BLaER1 (cell line): ENCODE results near the gene CHCHD3.

Source experiments
- H3K27ac ChIP-seq: shearing (Covaris generic); formaldehyde crosslinking; 2 replicates; pipeline ENCODE4 v1.8.1; 2022
- H3K27me3 ChIP-seq: shearing (Covaris generic); formaldehyde crosslinking; 2 replicates; pipeline ENCODE4 v1.8.1; 2022
- H3K36me3 ChIP-seq: shearing (Covaris generic); formaldehyde crosslinking; 2 replicates; pipeline ENCODE4 v1.8.1; 2022
- H3K4me1 ChIP-seq: shearing (Covaris generic); formaldehyde crosslinking; 2 replicates; pipeline ENCODE4 v1.8.1; 2022
- H3K4me2 ChIP-seq: shearing (Covaris generic); formaldehyde crosslinking; 2 replicates; pipeline ENCODE4 v1.8.1; 2022
- H3K4me3 ChIP-seq: shearing (Covaris generic); formaldehyde crosslinking; 2 replicates; pipeline ENCODE4 v1.8.1; 2022
- H3K9ac ChIP-seq: shearing (Covaris generic); formaldehyde crosslinking; 2 replicates; pipeline ENCODE4 v1.8.1; 2022
- H3K9me3 ChIP-seq: shearing (Covaris generic); formaldehyde crosslinking; 2 replicates; pipeline ENCODE4 v1.8.1; 2022
- H4K20me1 ChIP-seq: shearing (Covaris generic); formaldehyde crosslinking; 2 replicates; pipeline ENCODE4 v1.8.1; 2022
- Cebpa-rat ChIP-seq: shearing (Covaris generic); IDR thresholded peaks from 2 replicates; pipeline ENCODE4 v1.8.1; 2022

The CHCHD3 gene

GRCh38 chr7:132944774-132945173 lies 137.1 kb downstream of the CHCHD3 start:
- H3K9me3 ChIP-seq: no peaks in the 10 kb centered on the region
- no peak overlapping the region for H3K27ac ChIP-seq
- H3K4me3 ChIP-seq: no peak overlapping the region
- H3K4me1 ChIP-seq: no peaks in the 10 kb centered on the region
- no peaks in the 10 kb centered on the region for H4K20me1 ChIP-seq
- TF ChIP-seq Cebpa-rat: no peak
- no peak overlapping the region for H3K4me2 ChIP-seq
- no peak overlapping the region for H3K9ac ChIP-seq
- H3K36me3 ChIP-seq: peaks cover 6% of the 10 kb centered on the region; the same call in 1 of the 2 replicates
- no peaks in the 10 kb centered on the region for H3K27me3 ChIP-seq

DNA sequence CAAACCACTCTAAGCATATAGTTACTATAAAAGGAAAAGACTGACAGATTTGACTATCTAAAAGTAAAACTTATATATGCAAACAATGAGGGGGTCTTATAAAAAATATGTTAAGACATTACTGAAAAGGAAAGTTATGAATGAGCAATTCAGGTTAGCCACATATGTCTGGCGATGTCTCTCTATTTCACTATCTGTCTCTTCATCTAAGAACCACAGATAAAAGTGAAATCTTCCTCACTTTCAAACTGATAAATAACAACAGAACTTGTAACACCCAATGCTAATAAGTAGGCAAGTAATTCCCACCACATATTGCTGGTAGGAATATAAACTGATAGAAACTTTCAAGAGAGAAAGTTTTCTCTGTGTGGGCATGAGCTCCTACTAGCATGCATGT lies 138.2 kb downstream of the CHCHD3 start:
- TF ChIP-seq Cebpa-rat: no peak

GRCh38 chr7:132942701-132943100 lies 139.2 kb downstream of the CHCHD3 start:
- Histone ChIP-seq H3K9me3 (no peaks in the 10 kb centered on the region), H4K20me1 (no peaks in the 10 kb centered on the region), H3K4me1 (no peaks in the 10 kb centered on the region), H3K4me2 (no peak overlapping the region), H3K36me3 (peaks cover 11% of the 10 kb centered on the region; the same call in 1 of the 2 replicates), H3K4me3 (no peak overlapping the region), H3K27me3 (no peaks in the 10 kb centered on the region), H3K27ac (no peak overlapping the region), H3K9ac (no peak overlapping the region)
- no peak for TF ChIP-seq Cebpa-rat

More for the DNA sequence above, 138.2 kb downstream of the CHCHD3 start:
- Histone ChIP-seq H3K4me3 (no peak overlapping the region), H3K27ac (no peak overlapping the region), H3K27me3 (no peaks in the 10 kb centered on the region), H3K9me3 (no peaks in the 10 kb centered on the region), H3K9ac (no peak overlapping the region), H4K20me1 (no peaks in the 10 kb centered on the region), H3K4me1 (no peaks in the 10 kb centered on the region), H3K36me3 (peaks cover 11% of the 10 kb centered on the region; the same call in 1 of the 2 replicates), H3K4me2 (no peak overlapping the region)

GRCh38 chr7:132941905-132942304 lies 140.0 kb downstream of the CHCHD3 start:
- Histone ChIP-seq H3K27ac (no peak overlapping the region), H3K27me3 (no peaks in the 10 kb centered on the region), H3K4me1 (no peaks in the 10 kb centered on the region), H4K20me1 (no peaks in the 10 kb centered on the region), H3K9me3 (no peaks in the 10 kb centered on the region), H3K4me2 (no peak overlapping the region), H3K9ac (no peak overlapping the region), H3K36me3 (peaks cover 11% of the 10 kb centered on the region; the same call in 1 of the 2 replicates), H3K4me3 (no peak overlapping the region)
- no peak for TF ChIP-seq Cebpa-rat

GRCh38 chr7:132941428-132941827 lies 140.5 kb downstream of the CHCHD3 start:
- no peaks in the 10 kb centered on the region for H4K20me1 ChIP-seq
- no peak for TF ChIP-seq Cebpa-rat
- peaks cover 11% of the 10 kb centered on the region; the same call in 1 of the 2 replicates for H3K36me3 ChIP-seq
- no peak overlapping the region for H3K27ac ChIP-seq
- no peaks in the 10 kb centered on the region for H3K9me3 ChIP-seq
- no peak overlapping the region for H3K4me3 ChIP-seq
- no peaks in the 10 kb centered on the region for H3K27me3 ChIP-seq
- no peak overlapping the region for H3K9ac ChIP-seq
- H3K4me2 ChIP-seq: no peak overlapping the region
- no peaks in the 10 kb centered on the region for H3K4me1 ChIP-seq

- Histone ChIP-seq H3K4me2 (no peak overlapping the region), H4K20me1 (no peaks in the 10 kb centered on the region), H3K27ac (no peak overlapping the region), H3K9me3 (peaks cover 8% of the 10 kb centered on the region), H3K36me3 (peaks cover 21% of the 10 kb centered on the region), H3K4me3 (no peak overlapping the region), H3K27me3 (no peaks in the 10 kb centered on the region), H3K4me1 (no peaks in the 10 kb centered on the region), H3K9ac (no peak overlapping the region)
- TF ChIP-seq Cebpa-rat: no peak
Observed at GRCh38 chr7:132940084-132940483, 141.8 kb downstream of the CHCHD3 start.

- Histone ChIP-seq H3K27me3 (no peaks in the 10 kb centered on the region), H3K4me2 (no peak overlapping the region), H3K36me3 (peaks cover 22% of the 10 kb centered on the region)
Observed at GRCh38 chr7:132939495-132939894, 142.4 kb downstream of the CHCHD3 start.

GRCh38 chr7:132937286-132937685 lies 144.6 kb downstream of the CHCHD3 start:
- no peak for TF ChIP-seq Cebpa-rat
- H3K36me3 ChIP-seq: peaks cover 27% of the 10 kb centered on the region
- no peak overlapping the region for H3K27ac ChIP-seq
- no peaks in the 10 kb centered on the region for H4K20me1 ChIP-seq
- peaks cover 8% of the 10 kb centered on the region for H3K9me3 ChIP-seq
- no peak overlapping the region for H3K4me2 ChIP-seq
- H3K27me3 ChIP-seq: no peaks in the 10 kb centered on the region
- peaks cover 11% of the 10 kb centered on the region; the same call in 1 of the 2 replicates for H3K4me1 ChIP-seq
- no peak overlapping the region for H3K4me3 ChIP-seq
- no peak overlapping the region for H3K9ac ChIP-seq

More at GRCh38 chr7:132939495-132939894, 142.4 kb downstream of the CHCHD3 start:
- H3K4me1 ChIP-seq: no peaks in the 10 kb centered on the region
- H3K9me3 ChIP-seq: peaks cover 8% of the 10 kb centered on the region
- no peak overlapping the region for H3K4me3 ChIP-seq
- no peak overlapping the region for H3K9ac ChIP-seq
- no peaks in the 10 kb centered on the region for H4K20me1 ChIP-seq
- no peak for TF ChIP-seq Cebpa-rat
- H3K27ac ChIP-seq: no peak overlapping the region

DNA sequence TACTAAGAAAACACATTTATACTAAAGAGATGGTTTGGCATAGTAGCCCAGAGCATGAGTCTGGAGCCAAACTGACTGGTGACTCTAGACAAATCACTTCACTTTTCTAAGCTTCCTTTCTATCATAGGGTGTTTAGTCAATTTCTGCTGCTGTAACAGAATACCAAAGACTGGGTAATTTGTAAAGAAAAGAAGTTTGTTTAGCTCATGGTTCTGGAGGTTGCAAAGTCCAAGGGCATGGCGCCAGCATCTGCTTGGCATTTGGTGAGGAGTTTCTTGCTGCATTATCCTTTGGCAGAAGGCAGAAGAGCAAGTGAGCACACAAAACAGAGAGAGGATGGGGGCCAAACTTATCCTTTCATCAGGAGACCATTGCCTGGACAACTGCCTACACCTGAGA lies 146.3 kb downstream of the CHCHD3 start:
- no peak overlapping the region for H3K9ac ChIP-seq
- H4K20me1 ChIP-seq: no peaks in the 10 kb centered on the region
- H3K36me3 ChIP-seq: peaks cover 21% of the 10 kb centered on the region; the same call in 1 of the 2 replicates
- H3K27ac ChIP-seq: no peak overlapping the region
- H3K9me3 ChIP-seq: peaks cover 8% of the 10 kb centered on the region
- no peak for TF ChIP-seq Cebpa-rat
- H3K27me3 ChIP-seq: no peaks in the 10 kb centered on the region
- peaks cover 12% of the 10 kb centered on the region; the same call in 1 of the 2 replicates for H3K4me1 ChIP-seq
- no peak overlapping the region for H3K4me3 ChIP-seq
- H3K4me2 ChIP-seq: no peak overlapping the region

DNA sequence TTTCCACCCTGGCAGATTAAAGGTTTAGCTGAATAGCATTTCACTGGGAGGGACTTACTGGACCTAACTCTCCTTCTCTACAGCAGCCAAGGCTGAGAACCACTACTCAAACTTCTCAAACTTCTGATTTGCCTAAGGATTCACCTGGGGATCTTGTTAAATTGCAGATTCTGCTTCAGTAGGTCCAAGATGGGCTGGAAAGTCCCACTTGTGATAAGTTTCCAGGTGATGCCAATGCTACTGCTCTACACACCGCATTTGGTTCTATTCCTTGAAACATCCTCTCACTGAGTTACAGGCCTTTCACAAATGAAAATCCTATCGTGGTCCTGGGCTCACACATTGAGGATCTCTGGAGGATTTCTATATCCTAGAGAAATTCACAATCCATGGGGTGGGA lies 147.9 kb downstream of the CHCHD3 start:
- Histone ChIP-seq H3K36me3 (peaks cover 18% of the 10 kb centered on the region; the same call in 1 of the 2 replicates), H3K4me3 (no peak overlapping the region), H3K27ac (no peak overlapping the region), H3K9ac (no peak overlapping the region), H3K9me3 (peaks cover 8% of the 10 kb centered on the region), H4K20me1 (no peaks in the 10 kb centered on the region), H3K4me2 (no peak overlapping the region), H3K4me1 (peaks cover 12% of the 10 kb centered on the region; the same call in 1 of the 2 replicates), H3K27me3 (no peaks in the 10 kb centered on the region)
- TF ChIP-seq Cebpa-rat: no peak

DNA sequence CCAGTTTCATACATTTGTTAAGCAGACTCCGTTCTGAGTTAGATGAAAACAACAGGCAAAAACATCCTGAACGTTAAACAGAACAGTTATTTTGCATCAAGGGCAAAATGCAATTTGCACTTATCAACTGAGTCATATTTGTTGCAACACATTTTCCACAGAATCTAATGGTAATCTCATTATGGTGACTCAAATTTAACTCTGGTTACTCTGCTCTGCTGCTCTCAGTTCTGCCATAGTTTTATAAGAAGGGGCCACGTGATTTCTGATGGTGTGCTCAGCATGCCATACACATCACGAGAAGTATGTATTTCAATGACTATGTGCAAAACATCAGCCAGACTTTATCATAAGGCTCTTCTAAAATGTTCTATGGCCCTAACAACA lies 148.8 kb downstream of the CHCHD3 start:
- no peaks in the 10 kb centered on the region for H3K27me3 ChIP-seq
- peaks cover 8% of the 10 kb centered on the region for H3K9me3 ChIP-seq
- no peak overlapping the region for H3K9ac ChIP-seq
- no peak overlapping the region for H3K4me3 ChIP-seq
- H3K27ac ChIP-seq: no peak overlapping the region
- H3K4me2 ChIP-seq: peak overlapping the region; percentile 20; the same call in 1 of the 2 replicates
- no peak for TF ChIP-seq Cebpa-rat
- H4K20me1 ChIP-seq: no peaks in the 10 kb centered on the region
- H3K36me3 ChIP-seq: peaks cover 17% of the 10 kb centered on the region
- peaks cover 12% of the 10 kb centered on the region; the same call in 1 of the 2 replicates for H3K4me1 ChIP-seq
